GM23338 (cell line): ENCODE measurements around the gene RNF112. TPM values are rescaled to one million over a fixed set of nuclear protein-coding genes. Genes with fewer than 3 reads are reported as not detected.

Source experiments
- ATAC-seq: fragments of 200-7000 bp; cut with Tn5 transposase; 3 replicates; pipeline ENCODE4 v1.9.1; 2020
- DNase-seq: peaks from one replicate; pipeline ENCODE4 v3.0.0-alpha.2; 2015; ENCODE audit warnings: low spot score
- H2AFZ ChIP-seq: fragments of 200-600 bp; sonication (generic); 2 replicates; pipeline ENCODE4 v1.8.0; 2016; ENCODE audit warnings: antibody characterized with exemption, mild to moderate bottlenecking, moderate library complexity
- H3F3A ChIP-seq: fragments of 200-600 bp; sonication (generic); replicated peaks from 2 replicates; pipeline ENCODE4 v1.8.0; 2017; ENCODE audit warnings: antibody characterized with exemption, mixed run types, low read depth
- H3K27ac ChIP-seq: fragments of 200-600 bp; sonication (generic); 2 replicates; pipeline ENCODE4 v1.6.1; 2016; ENCODE audit warnings: low read depth
- H3K27me3 ChIP-seq: fragments of 200-600 bp; sonication (generic); 2 replicates; pipeline ENCODE4 v1.8.0; 2016; ENCODE audit warnings: mild to moderate bottlenecking, mixed run types, moderate library complexity; ENCODE audit not compliant: insufficient read depth
- H3K36me3 ChIP-seq: fragments of 200-600 bp; sonication (generic); 2 replicates; pipeline ENCODE4 v1.8.0; 2016; ENCODE audit warnings: mild to moderate bottlenecking; ENCODE audit not compliant: insufficient read depth
- H3K4me1 ChIP-seq: fragments of 200-600 bp; sonication (generic); 2 replicates; pipeline ENCODE4 v1.8.0; 2016; ENCODE audit warnings: mild to moderate bottlenecking, moderate library complexity; ENCODE audit not compliant: insufficient read depth
- H3K4me2 ChIP-seq: fragments of 200-600 bp; sonication (generic); 2 replicates; pipeline ENCODE4 v1.7.1; 2017; ENCODE audit warnings: mixed run types
- H3K4me3 ChIP-seq: fragments of 200-600 bp; sonication (generic); 2 replicates; pipeline ENCODE4 v1.6.1; 2016; ENCODE audit warnings: mixed run types
- H3K79me2 ChIP-seq: fragments of 200-600 bp; sonication (generic); replicated peaks from 2 replicates; pipeline ENCODE4 v1.8.0; 2017; ENCODE audit warnings: mild to moderate bottlenecking; ENCODE audit not compliant: insufficient read depth
- H3K9me2 ChIP-seq: fragments of 200-600 bp; sonication (generic); 2 replicates; pipeline ENCODE4 v1.8.0; 2017; ENCODE audit not compliant: insufficient read depth
- H4K20me1 ChIP-seq: fragments of 200-600 bp; sonication (generic); replicated peaks from 2 replicates; pipeline ENCODE4 v1.8.0; 2017; ENCODE audit warnings: mild to moderate bottlenecking; ENCODE audit not compliant: insufficient read depth
- H3K27ac Mint-ChIP-seq: 2 replicates; pipeline ENCODE4 v1.8.0; 2020; ENCODE audit warnings: inconsistent platforms, mild to moderate bottlenecking, moderate library complexity, mixed read lengths
- H3K27me3 Mint-ChIP-seq: 3 replicates; pipeline ENCODE4 v1.8.0; 2022; ENCODE audit warnings: low read depth, mild to moderate bottlenecking, moderate library complexity, mixed read lengths, inconsistent platforms; ENCODE audit not compliant: insufficient read depth, poor library complexity
- H3K36me3 Mint-ChIP-seq: 3 replicates; pipeline ENCODE4 v1.8.0; 2021; ENCODE audit warnings: low read depth, mild to moderate bottlenecking, inconsistent platforms, moderate library complexity, mixed read lengths
- H3K4me1 Mint-ChIP-seq: 3 replicates; pipeline ENCODE4 v1.8.0; 2020; ENCODE audit warnings: mild to moderate bottlenecking, inconsistent platforms, mixed read lengths
- H3K4me3 Mint-ChIP-seq: 3 replicates; pipeline ENCODE4 v1.8.0; 2021; ENCODE audit warnings: moderate library complexity, mild to moderate bottlenecking, inconsistent platforms, mixed read lengths
- H3K9me3 Mint-ChIP-seq: 3 replicates; pipeline ENCODE4 v1.8.0; 2020; ENCODE audit warnings: moderate library complexity, mild to moderate bottlenecking, inconsistent platforms, mixed read lengths
- CREB1 ChIP-seq: fragments of 250-450 bp; sonication (Bioruptor Pico); IDR thresholded peaks from 2 replicates; pipeline ENCODE4 v1.5.0; 2020; ENCODE audit warnings: low read depth, mild to moderate bottlenecking, moderate library complexity
- CTCF ChIP-seq, 2 experiments: fragments of 200-600 bp in 1 of 2; sonication (generic) in 1 of 2; conservative IDR thresholded peaks; 2 replicates each; pipeline versions ENCODE4 v1.5.1 to v1.6.1; 2016 to 2017; ENCODE audit warnings: antibody characterized with exemption in 2 of 2, low read depth in 2 of 2, mild to moderate bottlenecking in 2 of 2, moderate library complexity in 1 of 2
- ETS1 ChIP-seq: IDR thresholded peaks from 2 replicates; pipeline ENCODE4 v1.6.1; 2016; ENCODE audit warnings: antibody characterized with exemption
- EZH2 ChIP-seq: fragments of 200-600 bp; sonication (generic); IDR thresholded peaks from one replicate; pipeline ENCODE4 v1.8.0; 2017; ENCODE audit warnings: antibody characterized with exemption, mild to moderate bottlenecking, low read depth; ENCODE audit not compliant: unreplicated experiment
- EZH2phosphoT487 ChIP-seq: fragments of 200-600 bp; sonication (generic); IDR thresholded peaks from one replicate; pipeline ENCODE4 v1.8.1; 2018; ENCODE audit warnings: antibody characterized with exemption; ENCODE audit not compliant: unreplicated experiment
- POLR2AphosphoS5 ChIP-seq: IDR thresholded peaks from 2 replicates; pipeline ENCODE4 v1.6.1; 2016; ENCODE audit warnings: antibody characterized with exemption, low read depth
- REST ChIP-seq: IDR thresholded peaks from one replicate; pipeline ENCODE4 v1.6.1; 2018; ENCODE audit warnings: antibody characterized with exemption; ENCODE audit not compliant: unreplicated experiment
- ZNF462 ChIP-seq: fragments of 250-450 bp; sonication (Bioruptor Pico); IDR thresholded peaks from 2 replicates; pipeline ENCODE4 v1.5.0; 2020; ENCODE audit warnings: mild to moderate bottlenecking, moderate library complexity
- polyA plus RNA-seq: library from polyadenylated mRNA; unstranded; fragments of >200 nt; fragmentation: Nextera tagmentation; extraction: Ambion mirVana; gene quantifications from 2 replicates; pipeline ENCODE4 v1.2.1, GENCODE V29; 2016
- total RNA-seq: library from RNA; depleted of rRNA; stranded (reverse); fragments of >200 nt; shearing (Covaris generic); gene quantifications from 2 replicates; pipeline ENCODE4 v1.2.3, GENCODE V29; 2014

RNF112 gene
- total and polyA plus RNA-seq, 2 experiments from 2014 or later, result 0.42 to 4.1 TPM

GRCh38 chr17:19377602-19378415, 33.2 kb upstream of the RNF112 start:
- Mint-ChIP-seq H3K27me3 (peaks cover 16% of the 10 kb centered on the region), H3K4me3 (peak overlapping the region; percentile 97), H3K27ac (peak overlapping the region; percentile 99), H3K4me1 (peaks cover 16% of the 10 kb centered on the region), H3K36me3 (peaks cover 36% of the 10 kb centered on the region), H3K9me3 (no peaks in the 10 kb centered on the region)
- H3K9me2 ChIP-seq, result no peaks in the 10 kb centered on the region
- peak overlapping the region; percentile 98 for H3K27ac ChIP-seq
- H3K4me2 ChIP-seq, result peak overlapping the region; percentile 90
- ATAC-seq (peak; percentile 93), DNase-seq (peak; percentile 99)
- H3K79me2 ChIP-seq, result peaks cover 36% of the 10 kb centered on the region
- peaks cover 11% of the 10 kb centered on the region; the same call in 1 of the 2 replicates for H3F3A ChIP-seq
- peaks cover 10% of the 10 kb centered on the region for H3K36me3 ChIP-seq
- no peak for TF ChIP-seq EZH2
- peak; percentile 24; the same call in 1 of the 2 replicates for TF ChIP-seq CREB1 (CRISPR knock-in tag)
- no peak for TF ChIP-seq ZNF462 (CRISPR knock-in tag)
- TF ChIP-seq EZH2phosphoT487, result no peak
- peak; percentile 73 for TF ChIP-seq REST
- no peak for TF ChIP-seq CTCF (conservative IDR thresholded peaks at IDR 0.05; ENCODE audit: low read depth in 2 of 2)
- peak; percentile 83 for TF ChIP-seq POLR2AphosphoS5
- peak; percentile 55 for TF ChIP-seq ETS1
- H3K4me3 ChIP-seq, result peak overlapping the region; percentile 75
- H4K20me1 ChIP-seq, result peaks cover 13% of the 10 kb centered on the region
- H2AFZ ChIP-seq, result peak overlapping the region; percentile 80
- H3K4me1 ChIP-seq, result peaks cover 9% of the 10 kb centered on the region
- no peaks in the 10 kb centered on the region for H3K27me3 ChIP-seq
